HG02840 (cell line): Measurements from ENCODE around the gene CFAP100.

ENCODE experiments used
- ATAC-seq: cut with Tn5 transposase; IDR thresholded peaks from one replicate; pipeline ENCODE4 v1.9.1; 2021; ENCODE audit warnings: mild to moderate bottlenecking, moderate library complexity, moderate number of reproducible peaks; ENCODE audit not compliant: unreplicated experiment, low FRiP score

Gene CFAP100

DNA sequence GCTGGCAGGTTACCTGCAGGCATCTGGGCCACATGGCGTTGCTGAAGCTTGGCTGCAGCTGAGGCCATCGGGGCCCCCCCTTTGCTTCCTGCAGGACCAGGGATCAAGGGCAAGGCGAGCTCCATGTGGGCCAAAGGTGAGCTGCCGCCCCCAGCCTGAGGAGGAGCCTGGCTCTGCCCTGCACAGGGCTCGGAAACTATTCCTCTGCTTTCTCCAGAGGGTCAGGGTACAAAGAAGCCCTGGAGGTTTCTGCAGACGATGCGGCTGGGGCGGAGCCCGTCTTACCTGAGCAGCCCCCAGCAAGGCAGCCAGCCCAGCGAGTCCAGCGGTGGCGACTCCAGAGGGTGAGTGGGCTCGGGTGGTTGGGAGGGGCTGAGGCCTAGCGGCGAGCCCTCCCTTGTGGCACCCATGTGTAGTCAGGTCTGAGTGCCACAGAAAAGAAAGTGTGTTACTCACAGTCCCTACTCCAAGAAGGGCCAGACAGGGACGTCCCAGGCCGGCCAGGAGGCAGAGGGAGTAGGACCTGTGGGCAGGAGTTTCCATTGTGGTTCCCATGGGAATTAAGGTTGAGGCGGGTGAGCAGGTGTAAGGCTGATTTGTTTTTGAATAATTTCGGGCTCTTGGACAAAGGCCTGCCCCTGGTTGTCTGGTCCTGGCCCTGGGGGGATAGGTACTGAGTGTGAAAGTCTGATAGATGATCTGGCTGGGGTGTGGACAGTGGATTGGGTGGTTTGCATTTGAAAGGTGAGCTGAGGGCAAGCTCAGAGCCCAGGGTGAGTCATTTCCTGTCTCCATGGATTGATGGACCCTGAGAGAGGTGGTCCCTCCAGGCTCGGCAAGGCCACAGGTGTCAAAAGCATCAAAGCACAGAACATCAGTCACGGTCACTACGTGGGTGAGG lies 25.4 kb downstream of the CFAP100 start:
- no peak for ATAC-seq

GRCh38 chr3:126421573-126422119 lies 26.9 kb downstream of the CFAP100 start:
- no peak for ATAC-seq

- ATAC-seq, result no peak
These were observed 27.4 kb downstream of the CFAP100 start for GRCh38 chr3:126422121-126422520.

GRCh38 chr3:126422571-126423091 lies 27.9 kb downstream of the CFAP100 start:
- ATAC-seq, result no peak

- no peak for ATAC-seq
These were observed 28.7 kb downstream of the CFAP100 start for GRCh38 chr3:126423191-126424038.

GRCh38 chr3:126424039-126424717 lies 29.5 kb downstream of the CFAP100 start:
- ATAC-seq, result no peak

DNA sequence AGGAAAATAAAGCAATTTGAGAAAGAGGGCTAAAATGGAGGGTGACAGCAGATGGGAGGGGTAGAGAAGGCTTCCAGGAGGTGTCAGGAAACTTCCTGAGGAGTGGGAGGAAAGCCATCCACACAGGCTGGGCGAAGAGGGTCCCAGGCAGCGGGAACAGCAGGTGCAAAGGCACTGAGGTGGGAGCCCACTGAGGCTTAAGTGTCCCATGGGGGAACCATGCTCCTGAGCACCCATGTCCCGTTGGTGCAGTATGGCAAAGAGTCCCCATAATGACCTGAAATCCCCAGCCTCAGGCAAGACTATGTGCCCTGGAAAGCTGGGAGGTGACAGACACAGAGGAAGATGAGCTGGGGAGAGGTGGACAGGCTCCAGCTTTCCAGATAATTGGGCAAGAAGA lies 30.0 kb downstream of the CFAP100 start:
- ATAC-seq, result no peak

GRCh38 chr3:126431103-126431534 lies 36.4 kb downstream of the CFAP100 start:
- ATAC-seq, result no peak

GRCh38 chr3:126432361-126433104 lies 37.8 kb downstream of the CFAP100 start:
- no peak for ATAC-seq

DNA sequence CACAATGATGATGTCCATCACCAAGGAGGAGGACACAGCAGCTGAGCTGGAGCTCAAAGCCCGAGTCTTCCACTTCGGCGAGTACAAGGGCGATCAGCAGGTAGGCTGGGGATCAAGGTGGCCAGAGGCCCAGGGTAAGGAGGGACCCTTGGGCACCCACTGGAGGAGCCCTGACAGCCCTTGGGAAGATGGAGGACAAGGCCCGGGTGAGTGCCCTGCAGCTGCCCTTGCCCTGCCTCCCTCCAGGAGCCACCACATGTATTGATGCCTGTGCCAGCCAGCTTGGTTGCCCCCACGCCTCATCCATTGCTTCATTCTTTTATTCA lies 38.4 kb downstream of the CFAP100 start:
- ATAC-seq, result no peak

GRCh38 chr3:126433496-126434263 lies 39.0 kb downstream of the CFAP100 start:
- ATAC-seq, result no peak

DNA sequence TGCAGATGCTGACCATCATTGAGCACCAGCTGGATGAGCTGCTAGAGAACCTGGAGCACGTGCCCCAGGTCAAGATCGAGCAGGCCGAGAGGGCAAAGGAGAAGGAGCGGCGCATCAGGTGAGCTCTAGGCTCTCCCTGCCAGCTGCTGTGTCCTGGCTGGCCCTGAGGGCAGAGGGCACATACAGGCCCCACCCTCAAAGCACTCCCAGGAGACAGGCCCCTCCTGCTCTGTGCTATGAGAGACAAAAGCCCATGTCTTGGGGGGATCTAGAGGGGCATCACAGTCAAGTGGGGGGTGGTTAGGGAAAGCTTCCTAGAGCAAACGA lies 39.5 kb downstream of the CFAP100 start:
- no peak for ATAC-seq

- ATAC-seq, result no peak
These were observed 40.3 kb downstream of the CFAP100 start for GRCh38 chr3:126434931-126435411.

DNA sequence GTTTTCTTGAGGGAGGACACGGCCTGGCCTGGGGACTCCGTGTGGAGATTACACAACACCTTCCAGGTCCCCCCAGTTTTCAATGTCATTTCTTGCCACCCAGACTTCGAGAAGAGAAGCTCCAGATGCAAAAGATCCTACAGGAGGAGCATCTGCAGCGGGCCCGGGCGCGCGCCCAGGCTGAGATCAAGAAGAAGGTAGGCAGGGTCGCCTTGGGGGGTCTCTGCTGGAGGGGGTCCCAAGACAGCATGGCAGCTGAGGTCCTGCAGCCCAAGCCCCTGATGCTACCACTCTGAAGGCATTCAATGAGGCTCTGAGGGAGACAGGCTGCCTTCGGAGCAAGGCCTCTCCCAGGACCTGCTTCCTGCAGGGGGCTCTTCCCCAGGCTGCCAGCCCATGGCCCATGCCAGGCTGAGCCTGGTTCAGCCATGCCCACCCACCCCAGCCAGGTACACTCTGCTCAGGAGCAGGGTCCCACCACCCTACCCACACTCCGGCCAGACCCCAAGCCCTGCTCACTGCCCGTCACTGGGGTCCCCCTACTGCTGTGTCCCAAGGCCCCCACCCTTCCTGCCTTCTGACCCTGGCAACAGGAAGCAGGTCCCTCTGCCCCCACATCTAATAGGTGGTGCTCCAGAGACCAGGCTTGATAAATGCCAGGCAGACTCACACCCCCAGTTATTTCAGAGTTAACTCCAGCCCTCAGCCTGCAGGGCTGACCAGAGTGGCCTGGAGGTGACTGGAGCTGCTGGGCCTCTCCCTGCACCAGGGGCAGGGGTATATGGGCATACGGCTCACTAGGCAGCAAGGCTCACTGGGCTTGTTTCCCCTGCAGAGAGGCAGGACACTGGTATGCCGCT lies 41.0 kb downstream of the CFAP100 start:
- ATAC-seq, result no peak

GRCh38 chr3:126436826-126437717 lies 42.4 kb downstream of the CFAP100 start:
- no peak for ATAC-seq

DNA sequence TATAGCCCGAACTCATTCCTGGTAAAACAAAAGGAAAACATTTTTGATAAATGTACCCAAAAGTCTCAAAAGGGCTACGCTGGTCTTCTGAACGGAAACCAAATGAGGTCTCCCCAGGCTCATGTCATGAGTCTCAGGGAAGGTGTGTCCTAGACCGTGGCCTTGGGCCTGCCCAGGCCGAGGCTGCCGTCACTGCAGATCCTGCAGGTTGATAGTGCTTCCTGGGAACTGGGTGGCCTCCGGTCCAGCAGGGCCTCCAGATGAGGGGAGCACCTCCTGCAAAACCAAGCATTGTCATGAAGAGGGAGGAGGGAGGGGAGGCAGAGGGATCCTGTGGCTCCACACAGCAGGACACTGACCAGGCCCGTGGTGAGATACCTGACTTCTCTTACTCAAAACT lies 43.5 kb downstream of the CFAP100 start:
- ATAC-seq, result no peak

GRCh38 chr3:126438746-126439145 lies 44.0 kb downstream of the CFAP100 start:
- no peak for ATAC-seq
